ENCODE data around the gene FCGBP.

DNA sequence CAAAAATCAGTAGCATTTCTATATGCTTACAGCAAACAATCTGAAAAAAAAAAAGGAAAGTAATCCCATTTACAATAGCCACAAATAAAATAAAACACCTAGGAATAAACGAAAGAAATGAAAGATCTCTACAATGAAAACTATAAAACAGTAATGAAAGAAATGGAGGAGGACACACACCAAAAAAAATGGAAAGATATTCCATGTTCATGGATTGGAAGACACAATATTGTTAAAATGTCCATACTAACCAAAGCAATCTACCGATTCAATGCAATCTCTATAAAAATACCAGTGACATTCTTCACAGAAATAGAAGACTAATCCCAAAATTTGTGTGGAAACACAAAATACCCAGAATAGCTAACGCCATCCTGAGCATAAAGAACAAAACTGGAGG, 4.7 kb downstream of the FCGBP start:
- TF ChIP-seq, protein P1, sequence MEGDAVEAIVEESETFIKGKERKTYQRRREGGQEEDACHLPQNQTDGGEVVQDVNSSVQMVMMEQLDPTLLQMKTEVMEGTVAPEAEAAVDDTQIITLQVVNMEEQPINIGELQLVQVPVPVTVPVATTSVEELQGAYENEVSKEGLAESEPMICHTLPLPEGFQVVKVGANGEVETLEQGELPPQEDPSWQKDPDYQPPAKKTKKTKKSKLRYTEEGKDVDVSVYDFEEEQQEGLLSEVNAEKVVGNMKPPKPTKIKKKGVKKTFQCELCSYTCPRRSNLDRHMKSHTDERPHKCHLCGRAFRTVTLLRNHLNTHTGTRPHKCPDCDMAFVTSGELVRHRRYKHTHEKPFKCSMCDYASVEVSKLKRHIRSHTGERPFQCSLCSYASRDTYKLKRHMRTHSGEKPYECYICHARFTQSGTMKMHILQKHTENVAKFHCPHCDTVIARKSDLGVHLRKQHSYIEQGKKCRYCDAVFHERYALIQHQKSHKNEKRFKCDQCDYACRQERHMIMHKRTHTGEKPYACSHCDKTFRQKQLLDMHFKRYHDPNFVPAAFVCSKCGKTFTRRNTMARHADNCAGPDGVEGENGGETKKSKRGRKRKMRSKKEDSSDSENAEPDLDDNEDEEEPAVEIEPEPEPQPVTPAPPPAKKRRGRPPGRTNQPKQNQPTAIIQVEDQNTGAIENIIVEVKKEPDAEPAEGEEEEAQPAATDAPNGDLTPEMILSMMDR (IDR thresholded peaks at IDR 0.05; ENCODE audit: insufficient read depth, low read length, poor library complexity, severe bottlenecking) = no peak
- no peak for TF ChIP-seq EZH2phosphoT487 (conservative IDR thresholded peaks at IDR 0.05; ENCODE audit: low read length)

All from SU-DHL-6 (cell line).